Hypothalamus (tissue), 51 donors: ENCODE results near the gene HPCA.
A peak's percentile ranks its signal among the peaks of the same experiment; 100 is the strongest.

Experiments
- DNase-seq, 51 donors: peaks; one replicate each; lab custom pipeline; 2025; lab: John Stamatoyannopoulos, UW

The HPCA gene

DNA sequence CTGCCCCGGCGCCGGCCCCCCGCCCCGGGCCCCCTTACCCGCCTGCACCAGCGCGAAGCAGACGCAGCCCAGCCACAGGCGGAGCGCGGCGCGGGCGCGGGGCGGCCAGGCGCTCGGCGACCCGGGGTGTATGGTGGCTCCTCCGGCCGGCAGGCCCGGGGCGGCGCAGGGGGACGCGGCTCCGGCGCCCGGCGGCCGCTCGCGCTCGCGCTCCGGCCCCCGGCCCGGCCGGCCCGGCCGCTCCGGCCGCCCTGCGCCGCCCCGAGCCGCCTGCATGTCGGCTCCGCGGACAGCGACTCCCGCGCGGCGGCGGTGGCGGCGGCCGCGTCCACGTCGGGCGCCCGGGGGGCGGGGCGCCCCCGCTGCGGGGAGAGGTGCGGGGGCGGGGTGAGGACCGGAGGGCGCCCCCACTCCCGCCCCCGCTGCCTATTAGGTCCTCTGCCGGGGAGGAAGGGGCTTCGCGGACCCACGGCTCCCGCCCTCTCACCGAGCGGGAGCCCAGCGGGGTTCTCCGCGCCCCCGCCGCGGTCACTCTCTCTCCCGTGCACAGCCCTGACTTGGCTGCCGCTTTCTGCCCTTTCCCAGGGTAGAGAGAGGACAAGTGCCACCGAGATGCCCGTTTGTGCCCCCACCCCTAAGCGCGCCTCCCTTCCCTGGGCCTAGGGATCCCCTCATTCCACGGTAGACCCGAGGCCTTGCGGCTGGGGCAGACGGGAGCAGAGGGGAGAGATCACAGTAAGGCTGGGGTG lies 15.5 kb upstream of the HPCA start, which contains the start of gene FNDC5:
FNDC5 (minus strand) TSS at position 298 of the 749 bp plus-strand sequence.
- peak in 3 of 51 donors; percentile 20 to 26 (median 23) for DNase-seq

DNA sequence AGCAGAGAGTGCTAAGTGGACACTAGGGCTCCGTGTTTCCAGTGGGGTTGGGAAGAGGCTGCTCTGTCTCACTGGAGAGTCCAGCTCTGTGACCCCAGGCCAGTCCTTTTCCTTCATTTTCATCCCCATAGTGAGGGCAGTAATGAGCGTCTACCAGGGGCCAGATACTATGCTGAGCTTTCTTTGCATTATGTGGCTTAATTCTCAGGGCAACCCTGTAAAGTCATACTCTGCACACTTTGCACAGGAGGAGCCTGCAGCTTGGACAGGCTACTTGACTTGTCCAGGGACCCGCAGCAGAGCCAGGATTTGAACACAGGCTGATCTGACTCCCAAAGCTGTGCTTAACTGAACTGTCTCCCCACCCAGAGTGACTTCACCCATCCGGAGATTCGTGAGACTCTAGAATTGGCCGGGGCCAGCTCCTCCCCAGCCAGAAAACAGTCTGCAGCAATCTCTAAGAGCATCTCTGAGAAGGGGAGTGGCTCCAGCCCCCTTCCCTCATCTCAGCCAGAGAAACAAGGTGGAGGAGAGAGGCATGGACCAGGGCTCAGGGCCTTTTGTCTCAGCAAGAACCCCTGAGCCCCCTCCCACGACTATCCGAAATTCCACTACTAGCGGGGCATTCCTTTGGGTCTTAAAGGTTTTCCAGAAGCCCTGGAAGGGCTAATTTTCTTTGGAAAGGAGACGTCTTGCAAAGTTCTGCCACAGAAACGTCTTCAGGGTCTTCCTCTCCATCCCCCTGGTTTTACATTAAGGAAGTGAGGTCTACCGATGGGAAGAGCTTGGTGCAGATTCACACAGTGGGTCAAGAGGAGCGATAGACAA lies 14.7 kb upstream of the HPCA start:
- no peak for DNase-seq

DNA sequence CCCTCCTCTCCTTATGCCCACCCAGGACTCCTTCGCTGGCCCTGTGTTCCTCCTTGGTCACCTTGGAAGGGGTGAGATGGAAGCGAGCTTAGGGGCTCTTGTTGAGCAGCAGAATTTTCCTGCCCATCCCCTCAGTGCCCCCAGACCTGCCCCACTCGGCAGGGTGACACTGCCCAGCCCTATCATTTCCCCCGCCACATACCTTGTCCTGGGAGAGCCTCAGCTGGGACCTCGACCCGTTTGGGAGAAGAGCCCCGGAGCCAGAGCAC lies 14.2 kb upstream of the HPCA start:
- no peak for DNase-seq

DNA sequence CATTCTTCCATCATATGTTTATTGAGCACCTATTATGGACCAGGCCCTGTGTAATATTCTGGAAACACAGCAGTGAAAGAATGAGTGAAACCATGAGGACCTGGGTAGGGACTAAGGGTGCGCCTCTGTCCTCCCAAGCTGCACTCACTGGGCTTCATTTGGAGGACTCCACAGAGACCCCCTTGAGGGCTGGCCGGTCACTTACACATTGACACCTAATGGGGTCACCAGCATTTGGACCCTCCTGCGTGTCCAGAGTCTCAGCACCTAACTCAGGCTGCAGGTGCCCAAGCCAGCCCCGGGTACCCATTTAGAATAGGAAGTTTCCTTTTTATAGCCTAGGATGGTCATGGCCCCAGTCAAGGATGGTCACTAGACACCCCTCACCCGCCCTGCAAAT lies 12.8 kb upstream of the HPCA start:
- DNase-seq: no peak

DNA sequence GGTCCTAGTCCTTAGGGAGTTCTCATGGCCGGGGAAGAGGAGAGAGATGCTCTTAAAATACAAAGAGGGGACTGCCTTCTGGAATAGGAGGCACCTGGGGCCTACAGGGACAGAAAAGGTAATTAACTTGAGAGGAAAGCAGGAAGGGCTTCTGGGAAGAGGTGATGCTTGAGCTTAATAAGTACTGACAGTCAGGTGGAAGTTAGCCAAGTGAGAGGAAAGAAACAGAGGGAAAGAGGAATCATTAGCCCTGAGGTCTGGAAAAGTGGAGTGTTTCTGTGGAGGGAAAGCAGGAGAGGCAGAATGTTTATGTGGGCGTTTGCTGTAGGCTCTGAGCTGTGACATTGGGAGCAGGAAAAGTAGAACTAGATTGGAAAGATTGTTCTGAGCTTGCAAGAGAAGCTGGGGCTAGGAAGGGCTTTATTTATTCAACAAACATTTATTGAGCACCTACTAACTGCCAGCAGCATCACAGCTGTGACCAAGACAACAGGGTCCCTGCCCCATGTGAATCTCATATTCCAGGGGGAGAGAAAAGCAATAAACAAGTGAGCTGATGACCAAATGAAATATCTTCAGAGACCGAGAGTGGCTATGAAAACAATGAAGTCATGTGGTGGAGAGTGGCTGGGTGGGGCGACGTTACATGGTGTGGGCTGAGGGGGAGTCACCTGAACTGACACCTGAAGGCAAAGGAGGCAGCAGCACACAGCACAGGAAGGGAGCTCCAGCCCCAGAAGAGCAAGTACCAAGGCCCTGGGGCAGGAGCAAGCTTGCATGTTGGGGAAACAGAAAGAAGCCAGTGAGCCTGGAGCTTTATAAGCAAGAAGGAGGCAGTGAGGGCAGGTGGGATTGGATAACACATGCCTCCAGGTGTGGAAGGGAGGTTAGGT lies 11.2 kb upstream of the HPCA start:
- DNase-seq: no peak

DNA sequence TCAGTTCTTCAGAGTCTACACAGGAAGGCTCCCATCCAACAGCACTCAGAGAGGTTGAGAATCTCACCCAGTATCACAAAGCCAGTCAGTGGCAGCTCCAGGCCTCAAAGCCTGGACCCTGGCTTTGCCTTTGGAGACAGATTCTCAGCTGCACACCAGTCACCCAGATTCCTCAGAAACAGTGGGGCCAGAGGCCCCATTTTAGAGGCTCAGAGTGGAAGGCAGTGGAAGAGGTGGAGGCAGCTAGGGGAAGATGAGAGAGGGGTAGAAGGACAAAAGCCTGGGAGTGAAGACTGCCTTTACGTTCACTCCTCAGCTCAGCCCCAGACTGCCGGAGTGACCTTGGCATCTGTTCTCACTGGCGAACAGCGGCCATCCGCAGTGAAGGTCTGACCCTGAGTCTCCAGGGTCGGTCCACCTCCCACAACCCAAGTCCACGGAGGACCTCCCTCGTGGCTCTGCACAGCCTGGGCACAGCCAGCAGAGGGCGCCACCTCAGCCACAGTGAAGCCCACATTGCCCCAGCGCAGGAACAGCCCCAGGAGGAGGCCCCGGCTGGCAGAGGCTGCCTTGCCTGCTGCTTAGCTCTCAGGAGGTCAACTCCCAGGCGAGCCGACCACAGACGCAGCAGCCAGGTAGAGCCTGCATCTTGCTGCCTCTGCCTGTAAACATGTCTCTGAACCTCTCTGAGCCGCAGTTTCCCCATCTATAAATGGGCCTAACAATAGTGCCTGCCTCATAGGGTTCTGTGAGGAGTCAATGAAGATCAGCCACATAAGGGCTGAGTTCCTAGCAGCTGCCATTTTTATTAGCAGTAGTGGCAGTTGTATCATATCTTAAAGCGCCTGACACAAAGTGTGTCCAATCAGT lies 9.7 kb upstream of the HPCA start:
- peak in 29 of 51 donors; percentile 17 to 73 (median 31) for DNase-seq

DNA sequence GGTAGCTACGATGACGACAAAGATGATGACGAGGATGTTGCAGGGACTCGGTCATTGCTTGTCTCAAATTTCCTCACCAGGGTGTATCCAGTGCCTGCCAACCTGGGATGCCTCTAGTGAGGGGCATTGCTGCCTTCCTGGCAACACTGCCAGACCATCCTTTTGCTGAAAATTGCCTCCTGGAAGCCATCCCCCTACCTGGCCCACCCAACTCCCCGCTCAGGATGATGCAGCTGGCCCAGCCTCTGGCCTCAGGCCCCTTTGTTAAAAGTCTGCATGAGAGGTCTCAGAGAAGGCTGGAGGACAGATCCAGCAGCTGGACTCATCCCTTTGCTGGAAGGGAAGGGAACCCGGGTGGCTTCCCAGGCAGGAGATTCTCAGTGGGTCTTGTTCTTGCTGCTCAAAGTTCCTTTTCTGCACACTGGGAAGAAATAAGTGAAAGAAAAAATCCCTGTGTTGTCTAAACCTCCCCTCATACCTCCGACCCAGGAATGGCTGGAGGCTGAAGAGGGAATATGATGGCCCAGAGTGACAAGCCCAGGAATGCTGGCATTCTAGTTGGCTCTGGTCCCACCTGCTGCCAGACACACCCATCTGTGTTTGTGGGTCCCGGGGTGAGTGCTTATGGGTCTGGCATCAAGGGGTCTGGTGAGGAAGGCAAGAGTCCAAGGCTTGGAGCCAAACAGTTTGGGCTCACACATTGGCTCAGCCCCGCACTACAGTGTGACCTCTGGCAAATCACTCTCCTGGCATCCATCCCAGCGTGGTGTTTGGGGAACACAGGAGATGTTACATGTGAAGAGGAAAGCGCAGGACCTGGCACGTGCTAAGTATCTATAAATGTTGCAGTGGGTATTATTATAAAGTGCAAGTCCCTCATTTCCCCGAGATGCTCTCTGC lies 8.8 kb upstream of the HPCA start:
- DNase-seq: peak in 2 of 51 donors; percentile 27 to 39

DNA sequence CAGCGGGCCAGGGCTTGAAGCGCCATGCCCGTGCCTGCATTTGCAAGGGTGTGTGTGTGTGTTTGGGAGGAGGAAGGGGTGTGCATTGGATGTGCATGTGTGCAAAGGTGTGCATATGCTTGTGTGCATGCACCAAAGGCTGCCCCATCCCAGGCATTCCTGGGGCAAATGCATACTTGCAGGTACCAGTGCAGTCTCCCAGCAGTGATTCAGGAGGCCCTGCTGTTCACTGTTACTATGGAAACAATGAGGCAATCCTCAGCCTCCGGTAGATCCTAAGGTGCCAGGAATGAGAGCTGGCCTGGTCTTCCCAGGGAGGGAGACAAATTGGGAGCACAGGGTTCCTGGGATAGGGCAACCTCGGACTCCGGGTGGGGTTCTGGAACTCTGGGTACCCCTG lies 8.1 kb upstream of the HPCA start:
- DNase-seq: peak in 4 of 51 donors; percentile 22 to 29 (median 26)

DNA sequence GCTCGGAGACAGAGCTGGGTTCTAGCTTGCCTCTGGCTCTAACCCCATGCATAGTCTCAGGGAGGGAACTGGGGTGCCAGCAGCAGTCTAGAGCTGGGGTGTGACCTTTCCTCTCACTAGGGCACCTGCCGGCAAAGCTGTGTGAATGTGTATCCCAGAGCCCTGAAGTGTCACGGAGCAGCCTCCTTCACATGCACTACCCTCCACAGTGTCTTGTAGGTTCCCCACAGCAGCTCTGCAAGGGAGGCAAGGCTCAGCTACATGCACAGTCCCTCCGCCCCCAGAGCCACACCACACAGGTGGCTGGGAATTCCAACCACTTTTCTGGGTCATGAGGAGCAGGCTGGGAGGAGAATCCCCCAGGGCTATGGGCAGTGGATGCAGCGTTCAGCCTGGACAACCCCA lies 7.7 kb upstream of the HPCA start:
- no peak for DNase-seq

DNA sequence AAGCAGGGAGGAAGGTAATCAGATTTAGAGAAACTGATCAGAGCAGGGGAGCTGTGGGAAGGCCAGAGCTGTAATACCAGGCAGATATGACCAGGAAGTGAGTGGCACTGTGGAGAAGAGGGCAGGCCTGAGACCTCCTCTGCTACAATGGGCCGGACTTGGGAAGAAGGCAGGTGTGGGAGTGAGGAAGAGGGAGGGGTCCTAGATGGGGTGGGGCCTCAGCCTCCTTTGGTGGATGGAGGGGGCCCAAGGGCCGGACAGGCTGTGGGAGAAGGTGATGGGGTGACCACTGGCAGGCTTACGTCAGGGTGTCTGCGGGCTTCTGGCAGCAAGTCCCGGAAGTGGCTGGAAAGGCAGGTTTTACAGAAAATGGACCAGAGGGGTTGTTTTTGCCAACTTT lies 5.0 kb upstream of the HPCA start:
- no peak for DNase-seq

DNA sequence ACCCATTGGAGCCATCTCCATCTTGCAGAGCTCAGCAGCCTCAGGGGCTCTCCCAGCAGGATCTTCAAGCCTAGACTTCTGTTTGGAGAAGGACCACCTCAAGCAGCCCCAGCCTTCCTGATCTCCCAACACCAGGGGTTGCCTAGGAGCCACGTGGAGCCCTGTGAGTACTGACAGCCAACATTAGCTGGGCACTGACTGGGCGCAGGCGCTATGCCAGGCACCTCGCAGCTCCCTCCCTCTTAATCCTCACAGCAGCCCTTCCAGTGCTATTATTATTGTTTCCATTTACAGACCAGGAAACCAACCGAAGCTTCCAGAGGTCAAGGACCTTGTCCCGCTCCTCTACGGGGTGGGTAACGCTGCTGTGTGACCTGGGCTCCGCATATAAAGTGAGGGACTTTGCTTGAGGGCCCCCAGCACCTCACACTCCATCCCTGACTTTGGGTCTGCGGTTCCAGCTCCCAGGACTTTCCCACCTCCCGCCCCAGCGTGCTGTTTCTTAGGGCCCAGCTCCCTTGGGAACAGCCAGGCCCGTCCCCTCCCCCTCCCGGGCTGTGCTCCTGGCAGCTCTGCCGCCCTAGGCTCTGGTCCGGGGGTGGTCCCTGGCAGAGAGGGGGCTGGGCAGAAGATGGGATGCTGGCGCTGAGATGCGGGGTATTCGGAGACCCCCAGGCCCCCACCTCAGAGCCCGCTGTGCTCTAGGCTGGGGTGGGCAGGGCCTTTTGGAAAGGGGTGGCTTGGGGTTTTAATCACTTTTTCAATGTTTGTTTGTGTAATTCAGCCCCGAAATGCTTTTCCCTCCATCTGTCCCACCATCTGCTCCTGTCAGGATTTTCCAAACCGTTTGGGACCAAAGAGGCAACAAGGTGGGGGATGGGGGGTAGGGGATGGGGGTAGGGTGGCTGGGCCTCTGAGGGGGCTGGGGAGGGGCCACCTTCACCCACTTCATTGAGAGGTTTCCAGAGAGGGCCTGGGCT lies 4.1 kb upstream of the HPCA start:
- peak in 27 of 51 donors; percentile 20 to 73 (median 35) for DNase-seq

DNA sequence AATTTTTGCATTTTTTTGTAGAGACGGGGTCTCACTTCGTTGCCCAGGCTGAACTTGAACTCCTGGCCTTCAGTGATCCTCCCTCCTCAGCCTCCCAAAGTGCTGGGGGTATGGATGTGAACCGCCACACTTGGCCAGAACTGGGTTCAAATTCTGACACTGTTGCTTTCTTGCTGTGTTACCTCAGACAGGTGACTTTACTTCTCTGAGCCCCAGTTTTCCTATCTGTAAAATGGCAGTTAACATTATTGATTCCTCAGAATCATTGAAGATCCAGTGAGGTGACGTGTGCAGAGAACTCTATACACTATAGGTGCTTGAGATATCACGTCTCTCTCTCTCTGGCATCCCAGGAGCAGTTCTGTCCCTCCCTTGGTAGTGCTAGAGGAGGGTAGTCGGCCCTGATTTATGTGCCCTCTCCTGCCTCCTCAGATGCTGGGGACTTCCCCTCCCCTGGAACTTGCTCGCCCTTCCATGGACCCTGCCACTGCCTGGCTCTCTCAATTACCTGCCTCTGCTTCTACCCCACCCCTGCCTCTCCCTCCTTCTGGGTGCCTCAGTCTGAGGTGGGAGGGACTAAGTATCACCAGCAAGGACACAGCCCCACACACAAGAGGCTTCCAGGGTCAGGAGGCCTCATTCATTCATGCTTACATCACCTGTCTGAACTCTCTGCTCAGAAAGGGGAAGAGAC lies 2.8 kb upstream of the HPCA start:
- no peak for DNase-seq

DNA sequence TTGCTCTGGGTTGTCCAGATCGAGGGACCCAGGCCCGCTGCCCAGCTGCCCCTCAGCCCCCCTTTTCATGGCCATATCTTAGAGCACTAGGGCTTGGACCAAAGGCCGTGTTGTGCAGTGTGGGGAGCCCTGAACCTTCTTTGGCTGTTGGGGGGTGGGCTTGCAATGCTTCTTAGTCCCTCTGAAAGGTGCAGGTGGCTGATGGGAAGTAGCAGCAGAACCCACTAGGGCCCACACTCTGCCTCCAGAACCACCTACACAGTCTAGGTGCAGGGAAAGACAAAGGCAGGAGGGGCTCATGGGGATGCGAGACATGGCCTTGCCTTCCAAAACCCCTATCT lies 2.3 kb upstream of the HPCA start:
- no peak for DNase-seq

DNA sequence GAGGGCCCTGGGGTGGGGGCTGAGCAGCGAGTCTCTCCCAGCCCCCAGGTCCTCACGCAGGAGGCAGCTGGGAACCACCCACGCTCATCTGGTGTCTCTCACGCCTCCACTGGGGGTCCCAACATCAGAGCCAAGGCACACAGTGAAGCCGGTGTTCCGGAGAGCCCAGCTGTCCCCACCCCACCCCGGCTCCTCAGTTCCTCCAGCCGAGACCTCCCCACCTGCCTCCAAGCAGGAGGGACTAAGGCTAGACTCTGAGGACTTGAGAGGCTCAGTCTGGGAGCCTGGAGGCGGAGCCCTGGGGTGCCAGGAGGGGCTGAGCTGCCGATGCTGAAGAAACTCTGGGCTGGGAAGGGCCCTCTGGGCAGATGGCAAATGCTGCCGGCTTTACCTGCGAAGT lies 1.6 kb upstream of the HPCA start:
- no peak for DNase-seq

DNA sequence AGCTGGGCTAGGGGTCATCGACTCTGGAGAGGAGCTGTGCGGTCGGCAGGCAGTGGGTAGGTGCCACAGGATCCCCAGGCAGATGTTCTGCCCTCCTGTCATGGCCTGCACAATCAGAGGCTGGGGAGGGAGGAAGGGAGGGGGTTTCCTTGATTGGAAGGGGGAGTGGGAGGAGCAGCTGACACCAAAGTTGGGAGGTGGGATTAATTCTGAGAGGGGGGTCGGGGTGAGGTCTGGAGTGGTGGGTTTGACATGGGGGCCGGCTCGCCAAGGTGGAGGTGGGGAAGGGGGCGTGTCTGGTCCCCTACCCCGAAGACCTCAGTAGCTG lies 651 bp upstream of the HPCA start:
- DNase-seq: no peak

DNA sequence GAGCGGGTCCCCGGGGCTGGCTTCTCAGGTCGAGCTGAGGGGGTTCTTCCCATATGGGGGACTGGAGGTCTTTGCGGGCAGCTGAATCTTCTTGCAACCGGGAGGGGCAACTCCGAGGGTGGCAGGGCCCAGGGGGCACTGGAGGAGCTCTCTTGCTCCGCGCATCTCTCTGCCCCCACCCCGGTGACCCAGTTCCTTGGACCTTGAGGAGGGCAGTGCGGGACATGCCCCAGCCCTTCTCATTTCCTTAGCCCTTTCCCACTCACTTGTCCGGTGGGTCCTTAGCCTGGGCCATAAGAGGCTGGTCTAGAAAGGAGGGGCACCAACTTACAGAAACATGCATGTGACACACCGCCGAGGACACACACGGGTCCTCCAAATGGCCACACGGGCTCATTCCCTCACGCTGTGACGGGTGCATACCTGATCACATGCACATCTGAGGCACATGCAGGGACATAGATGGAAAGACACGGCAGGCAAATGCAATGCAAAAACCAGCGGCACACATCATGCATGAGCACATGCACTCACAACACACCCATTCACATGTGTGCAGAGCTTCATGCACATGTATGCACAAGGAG lies 630 bp downstream of the HPCA start:
- no peak for DNase-seq

DNA sequence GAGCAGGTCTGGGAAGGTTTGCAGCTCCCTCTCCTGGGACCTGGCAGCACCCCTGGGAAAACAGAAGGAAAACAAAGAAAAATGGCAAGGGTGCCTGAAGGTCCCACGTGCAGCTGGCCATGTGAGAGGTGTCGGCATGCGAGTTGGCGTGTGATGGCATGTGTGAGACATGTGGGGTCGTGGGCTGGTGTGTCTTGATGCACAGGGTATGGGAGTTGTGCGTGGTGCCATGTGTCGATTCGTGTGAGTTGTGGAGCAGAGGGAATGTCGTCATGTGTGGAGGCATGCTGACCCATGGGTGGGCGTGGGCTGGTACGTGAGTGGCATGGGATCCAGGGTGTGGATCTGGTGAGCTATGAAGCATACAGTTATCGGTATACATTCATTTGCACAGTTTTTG lies 1.3 kb downstream of the HPCA start:
- DNase-seq: peak in 1 of 51 donors; percentile 34
